Type B pancreatic cell (in vitro differentiated cells): Measurements from ENCODE around the gene FMR1NB. TPM values are rescaled to one million over a fixed set of nuclear protein-coding genes. Genes with fewer than 3 reads are reported as not detected.

Experiments
- DNase-seq: peaks from one replicate; pipeline ENCODE4 v3.0.0; 2021; ENCODE audit warnings: mixed read lengths; ENCODE audit not compliant: unreplicated experiment; ENCODE audit errors: extremely low spot score
- H3K27ac Mint-ChIP-seq: 2 replicates; pipeline ENCODE4 v1.8.0; 2021; ENCODE audit warnings: mild to moderate bottlenecking, mixed read lengths
- H3K27me3 Mint-ChIP-seq: 2 replicates; pipeline ENCODE4 v1.8.0; 2021; ENCODE audit warnings: mixed read lengths
- H3K36me3 Mint-ChIP-seq: 2 replicates; pipeline ENCODE4 v1.8.0; 2021; ENCODE audit warnings: mixed read lengths
- H3K4me1 Mint-ChIP-seq: one replicate; pipeline ENCODE4 v1.8.0; 2021; ENCODE audit warnings: mixed read lengths; ENCODE audit not compliant: unreplicated experiment
- H3K4me3 Mint-ChIP-seq: 2 replicates; pipeline ENCODE4 v1.8.0; 2021; ENCODE audit warnings: mild to moderate bottlenecking, mixed read lengths
- H3K9me3 Mint-ChIP-seq: 2 replicates; pipeline ENCODE4 v1.8.0; 2021; ENCODE audit warnings: mixed read lengths
- CTCF ChIP-seq: fragments of 200-600 bp; sonication (generic); conservative IDR thresholded peaks from 2 replicates; pipeline ENCODE4 v1.5.0; 2021; ENCODE audit warnings: antibody characterized with exemption, mild to moderate bottlenecking
- total RNA-seq: library from RNA; stranded (reverse); gene quantifications from 2 replicates; pipeline ENCODE4 v1.2.1, GENCODE V29; 2021; ENCODE audit warnings: low replicate concordance

Gene FMR1NB
- total RNA-seq, 1 donor from 2014 or later: not detected

- no peak for DNase-seq
- Mint-ChIP-seq H3K9me3 (no peaks in the 10 kb centered on the region), H3K4me1 (no peaks in the 10 kb centered on the region), H3K36me3 (no peaks in the 10 kb centered on the region), H3K4me3 (no peak overlapping the region), H3K27me3 (no peaks in the 10 kb centered on the region), H3K27ac (no peak overlapping the region)
- no peak for TF ChIP-seq CTCF
Measured at GRCh38 chrX:148069759-148070503, 88.8 kb downstream of the FMR1NB start.

- no peaks in the 10 kb centered on the region for H3K9me3 Mint-ChIP-seq
Measured at GRCh38 chrX:148070504-148070877, 89.4 kb downstream of the FMR1NB start.

More at GRCh38 chrX:148070504-148070877, 89.4 kb downstream of the FMR1NB start:
- no peak for DNase-seq
- Mint-ChIP-seq H3K4me1 (no peaks in the 10 kb centered on the region), H3K27me3 (no peaks in the 10 kb centered on the region), H3K27ac (no peak overlapping the region), H3K36me3 (no peaks in the 10 kb centered on the region), H3K4me3 (no peak overlapping the region)
- TF ChIP-seq CTCF: no peak

Other genes starting within 250 kb of the FMR1NB start
- gene FMR1, start 69.4 kb upstream of the FMR1NB start, total RNA-seq: 63.2 and 83.1 TPM in 2 replicates